CD14-positive monocyte (primary cell): ENCODE data around the gene STK32C. TPM values are rescaled to one million over a fixed set of nuclear protein-coding genes. Genes with fewer than 3 reads are reported as not detected.

ENCODE experiments used
- DNase-seq, 3 donors: peaks; one replicate each; pipeline ENCODE4 v3.0.0-alpha.2; 2011 to 2022
- H2AFZ ChIP-seq: 2 replicates; pipeline ENCODE4 v1.6.0; 2012; ENCODE audit warnings: mild to moderate bottlenecking, low read depth, low read length, inconsistent platforms; ENCODE audit not compliant: insufficient read depth, poor library complexity, severe bottlenecking
- H3K27ac ChIP-seq, 2 donors: 1 replicate in 1 of 2; 2 replicates in 1 of 2; pipeline ENCODE4 v1.5.1; 2012 to 2013; ENCODE audit warnings: low read length in 2 of 2, control low read depth in 1 of 2, inconsistent platforms in 1 of 2, low read depth in 1 of 2, mild to moderate bottlenecking in 1 of 2
- H3K27me3 ChIP-seq, 2 donors: one replicate each; pipeline versions ENCODE4 v1.6.0 to v1.6.1; 2011 to 2013; ENCODE audit warnings: low read length in 2 of 2; ENCODE audit not compliant: control insufficient read depth in 2 of 2, insufficient read depth in 2 of 2
- H3K36me3 ChIP-seq, 2 donors: replicated peaks in 1 of 2; 1 replicate in 1 of 2; 2 replicates in 1 of 2; pipeline versions ENCODE4 v1.5.1 to v1.6.1; 2012 to 2013; ENCODE audit warnings: low read length in 2 of 2, control low read depth in 1 of 2, inconsistent platforms in 1 of 2, mild to moderate bottlenecking in 1 of 2; ENCODE audit not compliant: insufficient read depth in 2 of 2, control insufficient read depth in 1 of 2
- H3K4me1 ChIP-seq, 2 donors: 1 replicate in 1 of 2; 2 replicates in 1 of 2; pipeline versions ENCODE4 v1.5.1 to v1.6.1; 2012 to 2013; ENCODE audit warnings: low read length in 2 of 2, control low read depth in 1 of 2, inconsistent platforms in 1 of 2, mild to moderate bottlenecking in 1 of 2, moderate library complexity in 1 of 2; ENCODE audit not compliant: insufficient read depth in 2 of 2, control insufficient read depth in 1 of 2
- H3K4me2 ChIP-seq: replicated peaks from 2 replicates; pipeline ENCODE3; 2012; ENCODE audit warnings: low read length, moderate library complexity, mild to moderate bottlenecking; ENCODE audit not compliant: poor library complexity, severe bottlenecking; ENCODE audit errors: extremely low read depth
- H3K4me3 ChIP-seq, 3 experiments: fragments of 200-600 bp in 1 of 3; sonication (generic) in 1 of 3; replicated peaks in 1 of 3; 1 replicate in 2 of 3; 2 replicates in 1 of 3; pipeline ENCODE4 v1.5.1; 2011 to 2013; ENCODE audit warnings: low read length in 3 of 3, mild to moderate bottlenecking in 3 of 3, control low read depth in 2 of 3, low read depth in 2 of 3, inconsistent platforms in 1 of 3, moderate library complexity in 1 of 3
- H3K79me2 ChIP-seq: 2 replicates; pipeline ENCODE4 v1.6.0; 2012; ENCODE audit warnings: mild to moderate bottlenecking, control low read depth, inconsistent platforms, low read length, moderate library complexity; ENCODE audit not compliant: insufficient read depth
- H3K9ac ChIP-seq: 2 replicates; pipeline ENCODE4 v1.6.0; 2017; ENCODE audit warnings: low read length, mild to moderate bottlenecking; ENCODE audit not compliant: insufficient read depth, poor library complexity, severe bottlenecking
- H3K9me3 ChIP-seq, 2 donors: replicated peaks in 1 of 2; 1 replicate in 1 of 2; 2 replicates in 1 of 2; pipeline versions ENCODE4 v1.5.1 to v1.6.1; 2012 to 2013; ENCODE audit warnings: low read length in 2 of 2, control low read depth in 1 of 2; ENCODE audit not compliant: control insufficient read depth in 1 of 2, insufficient read depth in 1 of 2
- H4K20me1 ChIP-seq: 2 replicates; pipeline ENCODE4 v1.6.0; 2012; ENCODE audit warnings: mild to moderate bottlenecking, low read length, control low read depth, moderate library complexity; ENCODE audit not compliant: insufficient read depth
- H3K27ac Mint-ChIP-seq, 7 donors: one replicate each; pipeline ENCODE4 v1.8.0; 2020; ENCODE audit warnings: mild to moderate bottlenecking in 7 of 7, mixed read lengths in 7 of 7, moderate library complexity in 6 of 7, inconsistent platforms in 2 of 7
- H3K27me3 Mint-ChIP-seq, 3 donors: one replicate each; pipeline ENCODE4 v1.8.0; 2021 to 2022; ENCODE audit warnings: low read depth in 3 of 3, mild to moderate bottlenecking in 3 of 3, mixed read lengths in 3 of 3, moderate library complexity in 3 of 3, inconsistent platforms in 1 of 3
- H3K36me3 Mint-ChIP-seq, 2 donors: one replicate each; pipeline ENCODE4 v1.8.0; 2020; ENCODE audit warnings: mixed read lengths in 2 of 2, inconsistent platforms in 1 of 2, mild to moderate bottlenecking in 1 of 2
- H3K4me1 Mint-ChIP-seq: one replicate; pipeline ENCODE4 v1.8.0; 2020; ENCODE audit warnings: mild to moderate bottlenecking, mixed read lengths
- H3K4me3 Mint-ChIP-seq, 2 donors: one replicate each; pipeline ENCODE4 v1.8.0; 2020; ENCODE audit warnings: mild to moderate bottlenecking in 2 of 2, mixed read lengths in 2 of 2, moderate library complexity in 1 of 2
- H3K9me3 Mint-ChIP-seq, 7 donors: one replicate each; pipeline ENCODE4 v1.8.0; 2020 to 2022; ENCODE audit warnings: mixed read lengths in 7 of 7, mild to moderate bottlenecking in 6 of 7, moderate library complexity in 6 of 7, inconsistent platforms in 2 of 7
- CTCF ChIP-seq: fragments of 200-600 bp; IDR thresholded peaks from one replicate; pipeline ENCODE4 v1.8.0; 2022; ENCODE audit warnings: antibody characterized with exemption, mild to moderate bottlenecking
- WGBS: methylation state at CpG from one replicate; pipeline ENCODE4 v1.1.5; 2013; ENCODE audit warnings: missing lambda C conversion rate; ENCODE audit not compliant: insufficient coverage; 5-methylcytosine and 5-hydroxymethylcytosine counted together
- intact Hi-C, 2 donors: fragments of 100-400 bp; cut with micrococcal nuclease; formaldehyde crosslinking; loops; one replicate each; pipeline versions ENCODE4 v1.15.0 to v1.15.1; 2023
- polyA plus RNA-seq, 3 donors: library from polyadenylated mRNA; depleted of rRNA in 1 of 3; unstranded in 2 of 3; stranded (reverse) in 1 of 3; fragments of 300-500 nt in 2 of 3; fragments of >200 nt in 1 of 3; fragmentation: Illumina TruSeq in 2 of 3; gene quantifications; 1 replicate in 2 of 3; 2 replicates in 1 of 3; pipeline ENCODE4 v1.2.3, GENCODE V29; 2012 to 2021

Gene STK32C
- polyA plus RNA-seq, 3 donors: 13.6 to 22.8 (median 18.4) TPM

- H3K4me3 Mint-ChIP-seq: no peak overlapping the region
- peaks cover 7 to 12% of the 10 kb centered on the region in 2 donors for H3K9me3 ChIP-seq
- H3K4me2 ChIP-seq: no peak overlapping the region
- no peak overlapping the region for H3K4me3 ChIP-seq
- H3K4me1 Mint-ChIP-seq: no peaks in the 10 kb centered on the region
- H2AFZ ChIP-seq: no peak overlapping the region
- H3K27ac Mint-ChIP-seq: no peak overlapping the region
- no peaks in the 10 kb centered on the region for H3K4me1 ChIP-seq
- no peak for DNase-seq
- H3K27me3 ChIP-seq: peaks cover 0 to 22% of the 10 kb centered on the region in 2 donors
- 59% methylated on average over 5 of the region's 6 CpGs for WGBS
- H3K27ac ChIP-seq: no peak overlapping the region
- intact Hi-C loops: no loop called here
- no peaks in the 10 kb centered on the region for H4K20me1 ChIP-seq
- peaks cover 0 to 11% (median 6%) of the 10 kb centered on the region in 7 donors for H3K9me3 Mint-ChIP-seq
- no peaks in the 10 kb centered on the region for H3K79me2 ChIP-seq
- no peak overlapping the region for H3K9ac ChIP-seq
- H3K36me3 Mint-ChIP-seq: no peaks in the 10 kb centered on the region
- no peak for TF ChIP-seq CTCF
- H3K36me3 ChIP-seq: no peaks in the 10 kb centered on the region
- peaks cover 27 to 36% (median 33%) of the 10 kb centered on the region in 3 donors for H3K27me3 Mint-ChIP-seq
Observed at GRCh38 chr10:132175408-132175807, 132.3 kb downstream of the STK32C start.

GRCh38 chr10:132174237-132174636, 133.5 kb downstream of the STK32C start:
- intact Hi-C loops: no loop called here
- peaks cover 27 to 31% (median 31%) of the 10 kb centered on the region in 3 donors for H3K27me3 Mint-ChIP-seq
- no peak overlapping the region for H3K27ac Mint-ChIP-seq
- no peaks in the 10 kb centered on the region for H3K79me2 ChIP-seq
- no peak overlapping the region for H3K4me3 ChIP-seq
- H3K9me3 Mint-ChIP-seq: peaks cover 0 to 11% (median 6%) of the 10 kb centered on the region in 7 donors
- no peak for DNase-seq
- H3K36me3 ChIP-seq: no peaks in the 10 kb centered on the region
- H3K4me3 Mint-ChIP-seq: no peak overlapping the region
- H3K4me2 ChIP-seq: no peak overlapping the region
- H3K36me3 Mint-ChIP-seq: no peaks in the 10 kb centered on the region
- no peaks in the 10 kb centered on the region for H3K4me1 Mint-ChIP-seq
- no peak for TF ChIP-seq CTCF
- no peak overlapping the region for H3K9ac ChIP-seq
- peaks cover 0 to 22% of the 10 kb centered on the region in 2 donors for H3K27me3 ChIP-seq
- 87% methylated on average over 11 of the region's 11 CpGs for WGBS
- H4K20me1 ChIP-seq: no peaks in the 10 kb centered on the region
- H3K27ac ChIP-seq: no peak overlapping the region
- no peaks in the 10 kb centered on the region for H3K4me1 ChIP-seq
- no peak overlapping the region for H2AFZ ChIP-seq
- peaks cover 7 to 12% of the 10 kb centered on the region in 2 donors for H3K9me3 ChIP-seq
